OCI-LY7 (cell line): ENCODE measurements around the gene PAX7. TPM values are rescaled to one million over a fixed set of nuclear protein-coding genes. Genes with fewer than 3 reads are reported as not detected.
"Not testable (repeated sequence)": the region's sequence is repeated elsewhere in the genome, so short reads cannot be mapped to it uniquely, and the experiment has no call there.

ENCODE experiments used
- BruUV-seq: library from RNA; stranded (reverse); fragments of 400-500 nt; replicated peaks from 2 replicates; lab custom pipeline; 2021; lab: Mats Ljungman, UMichigan
- CTCF ChIA-PET: fragments of 300-600 bp; sonication (Branson Sonifier 250); formaldehyde crosslinking; loops from one replicate; lab custom pipeline; 2022; ENCODE audit warnings: antibody characterized with exemption; ENCODE audit not compliant: unreplicated experiment; lab: Charles Lee
- POLR2A ChIA-PET: fragments of 300-600 bp; sonication (Branson Sonifier 250); formaldehyde crosslinking; loops from one replicate; lab custom pipeline; 2022; ENCODE audit warnings: antibody characterized with exemption; lab: Charles Lee
- DNase-seq: peaks from one replicate; pipeline ENCODE4 v3.0.0-alpha.2; 2015; ENCODE audit warnings: low spot score
- H2AFZ ChIP-seq: fragments of 200-600 bp; sonication (generic), shearing (Covaris generic); 2 replicates; pipeline ENCODE4 v1.6.1; 2014; ENCODE audit warnings: mild to moderate bottlenecking, antibody characterized with exemption, low read length, moderate library complexity
- H3K27ac ChIP-seq: fragments of 200-600 bp; sonication (generic); 2 replicates; pipeline ENCODE4 v1.5.1; 2014; ENCODE audit warnings: mixed run types, low read depth, mild to moderate bottlenecking, moderate library complexity, low read length, inconsistent platforms; ENCODE audit not compliant: poor library complexity, severe bottlenecking
- H3K36me3 ChIP-seq: fragments of 200-600 bp; sonication (generic); 2 replicates; pipeline ENCODE4 v1.6.1; 2014; ENCODE audit warnings: mild to moderate bottlenecking, antibody characterized with exemption, low read length, moderate library complexity, mixed read lengths; ENCODE audit not compliant: insufficient read depth
- H3K4me1 ChIP-seq: fragments of 200-600 bp; sonication (generic); 2 replicates; pipeline ENCODE4 v1.5.1; 2014; ENCODE audit warnings: mild to moderate bottlenecking, low read length; ENCODE audit not compliant: insufficient read depth, poor library complexity, severe bottlenecking
- H3K4me2 ChIP-seq: fragments of 200-600 bp; sonication (generic); 2 replicates; pipeline ENCODE4 v1.6.1; 2014; ENCODE audit warnings: mild to moderate bottlenecking, low read length
- H3K4me3 ChIP-seq: fragments of 200-600 bp; sonication (generic); 2 replicates; pipeline ENCODE4 v1.5.1; 2014; ENCODE audit warnings: mild to moderate bottlenecking, low read depth, low read length; ENCODE audit not compliant: poor library complexity, severe bottlenecking
- H3K79me2 ChIP-seq: fragments of 200-600 bp; sonication (generic); 2 replicates; pipeline ENCODE4 v1.6.1; 2016; ENCODE audit warnings: low read depth, mild to moderate bottlenecking, low read length, moderate library complexity, mixed read lengths; ENCODE audit not compliant: insufficient read depth
- H3K9me2 ChIP-seq: fragments of 200-600 bp; sonication (generic); 2 replicates; pipeline ENCODE4 v1.6.1; 2016; ENCODE audit warnings: mild to moderate bottlenecking, low read length, mixed read lengths; ENCODE audit not compliant: insufficient read depth
- H3K9me3 ChIP-seq: fragments of 200-600 bp; sonication (generic); 2 replicates; pipeline ENCODE4 v1.6.1; 2014; ENCODE audit warnings: mild to moderate bottlenecking, mixed run types, low read length, mixed read lengths
- H4K20me1 ChIP-seq: fragments of 200-600 bp; sonication (generic); 2 replicates; pipeline ENCODE4 v1.6.1; 2014; ENCODE audit warnings: mild to moderate bottlenecking, antibody characterized with exemption, low read length, moderate library complexity, mixed read lengths; ENCODE audit not compliant: insufficient read depth
- EZH2phosphoT487 ChIP-seq: fragments of 200-600 bp; sonication (generic); IDR thresholded peaks from 2 replicates; pipeline ENCODE4 v1.6.1; 2018; ENCODE audit warnings: low read depth, borderline replicate concordance, mild to moderate bottlenecking, mixed run types, antibody characterized with exemption, low read length, moderate library complexity, mixed read lengths
- intact Hi-C: fragments of 100-400 bp; cut with micrococcal nuclease; formaldehyde crosslinking; loops from one replicate; pipeline ENCODE4 v1.10.0; 2022; ENCODE audit not compliant: unreplicated experiment
- total RNA-seq, 2 experiments: library from RNA; depleted of rRNA in 1 of 2; stranded (reverse); fragments of >200 nt in 1 of 2; shearing (Covaris generic) in 1 of 2; gene quantifications; 2 replicates each; pipeline ENCODE4 v1.2.3, GENCODE V29; 2014 to 2022
- TF ChIP-seq, protein P1 (sequence below): fragments of 200-600 bp; sonication (generic); conservative IDR thresholded peaks from 2 replicates; pipeline ENCODE4 v1.5.1; 2014; ENCODE audit warnings: mild to moderate bottlenecking, antibody characterized with exemption, low read length, moderate library complexity, mixed read lengths

PAX7 gene
- total RNA-seq, 2 experiments from 2014 or later: not detected

DNA sequence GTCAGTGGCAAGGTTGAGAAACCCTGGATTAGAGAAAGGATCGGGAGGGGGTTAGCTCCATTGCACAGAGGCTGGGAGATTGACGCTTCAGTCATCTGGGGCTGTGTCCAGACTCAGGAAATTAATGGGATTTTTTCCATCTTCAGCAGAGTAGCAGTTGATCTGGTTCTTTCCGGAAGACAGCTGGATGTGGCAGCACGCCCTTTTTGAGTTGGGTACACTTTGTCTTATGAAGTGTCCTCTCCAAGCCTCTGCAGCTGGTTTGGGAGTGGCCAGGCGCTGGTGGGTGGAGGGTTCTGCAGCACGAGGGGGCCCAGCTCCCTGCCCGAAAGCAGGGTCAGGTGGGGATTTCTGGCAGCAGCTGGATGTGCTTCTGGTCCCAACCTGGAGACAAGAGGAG lies 133.7 kb downstream of the PAX7 start:
- H3K36me3 ChIP-seq: no peaks in the 10 kb centered on the region
- H3K79me2 ChIP-seq: no peaks in the 10 kb centered on the region
- TF ChIP-seq, protein P1, sequence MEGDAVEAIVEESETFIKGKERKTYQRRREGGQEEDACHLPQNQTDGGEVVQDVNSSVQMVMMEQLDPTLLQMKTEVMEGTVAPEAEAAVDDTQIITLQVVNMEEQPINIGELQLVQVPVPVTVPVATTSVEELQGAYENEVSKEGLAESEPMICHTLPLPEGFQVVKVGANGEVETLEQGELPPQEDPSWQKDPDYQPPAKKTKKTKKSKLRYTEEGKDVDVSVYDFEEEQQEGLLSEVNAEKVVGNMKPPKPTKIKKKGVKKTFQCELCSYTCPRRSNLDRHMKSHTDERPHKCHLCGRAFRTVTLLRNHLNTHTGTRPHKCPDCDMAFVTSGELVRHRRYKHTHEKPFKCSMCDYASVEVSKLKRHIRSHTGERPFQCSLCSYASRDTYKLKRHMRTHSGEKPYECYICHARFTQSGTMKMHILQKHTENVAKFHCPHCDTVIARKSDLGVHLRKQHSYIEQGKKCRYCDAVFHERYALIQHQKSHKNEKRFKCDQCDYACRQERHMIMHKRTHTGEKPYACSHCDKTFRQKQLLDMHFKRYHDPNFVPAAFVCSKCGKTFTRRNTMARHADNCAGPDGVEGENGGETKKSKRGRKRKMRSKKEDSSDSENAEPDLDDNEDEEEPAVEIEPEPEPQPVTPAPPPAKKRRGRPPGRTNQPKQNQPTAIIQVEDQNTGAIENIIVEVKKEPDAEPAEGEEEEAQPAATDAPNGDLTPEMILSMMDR: no peak
- TF ChIP-seq EZH2phosphoT487: no peak
- no peaks in the 10 kb centered on the region for H3K9me2 ChIP-seq
- intact Hi-C loops: no loop called here
- POLR2A ChIA-PET: no interaction called here
- no peaks in the 10 kb centered on the region for H3K4me1 ChIP-seq
- no peaks in the 10 kb centered on the region for H3K9me3 ChIP-seq
- BruUV-seq: no TSS peak
- no peak overlapping the region for H3K4me2 ChIP-seq
- CTCF ChIA-PET: no interaction called here
- H3K27ac ChIP-seq: no peak overlapping the region
- no peaks in the 10 kb centered on the region for H4K20me1 ChIP-seq
- H2AFZ ChIP-seq: no peak overlapping the region
- DNase-seq: no peak
- H3K4me3 ChIP-seq: no peak overlapping the region

DNA sequence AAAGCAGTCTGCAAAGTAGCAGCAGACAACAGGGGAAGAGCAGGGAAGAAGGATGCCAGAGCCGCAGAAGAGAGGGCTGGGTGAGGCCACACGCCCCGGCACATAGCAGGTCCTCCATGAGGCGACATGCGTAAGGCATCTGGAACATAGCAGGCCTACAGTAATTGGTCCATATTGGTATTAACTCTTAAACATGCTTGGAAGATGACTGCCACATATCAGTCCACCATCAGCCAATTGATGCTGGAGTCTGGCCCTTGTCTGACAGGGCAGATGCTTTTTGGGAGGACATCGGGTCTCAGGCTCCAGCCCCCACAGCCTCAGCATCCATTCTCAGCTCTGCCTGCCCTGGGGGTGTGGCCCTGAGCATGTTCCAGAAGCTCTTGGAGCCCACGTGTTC lies 135.1 kb downstream of the PAX7 start:
- Histone ChIP-seq H3K36me3 (no peaks in the 10 kb centered on the region), H3K9me2 (no peaks in the 10 kb centered on the region), H3K4me3 (no peak overlapping the region), H3K4me1 (no peaks in the 10 kb centered on the region), H3K9me3 (no peaks in the 10 kb centered on the region), H3K79me2 (no peaks in the 10 kb centered on the region), H3K27ac (no peak overlapping the region), H3K4me2 (no peak overlapping the region), H2AFZ (no peak overlapping the region), H4K20me1 (no peaks in the 10 kb centered on the region)
- CTCF ChIA-PET: no interaction called here
- no peak for DNase-seq
- intact Hi-C loops: no loop called here
- no TSS peak for BruUV-seq
- POLR2A ChIA-PET: no interaction called here
- no peak for TF ChIP-seq EZH2phosphoT487
- TF ChIP-seq, protein P1: no peak

DNA sequence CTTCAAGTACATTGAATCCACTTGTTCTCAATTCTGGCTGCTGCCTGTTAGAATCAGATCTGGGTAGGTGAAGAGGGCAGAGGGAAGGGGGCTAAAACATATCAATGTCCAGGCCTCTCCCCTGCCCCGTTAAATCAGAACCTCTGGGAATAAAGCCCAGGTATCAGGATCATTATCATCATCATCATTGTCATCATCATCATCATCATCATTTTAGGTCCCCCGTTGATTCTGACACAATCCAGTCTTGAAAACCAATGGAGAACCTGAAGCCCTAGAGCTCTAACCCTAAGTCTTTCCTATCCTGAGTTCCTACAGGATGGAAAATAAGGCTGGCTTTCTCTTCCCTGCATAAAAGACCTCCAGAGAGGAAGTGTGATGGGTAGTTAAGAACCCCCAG lies 135.7 kb downstream of the PAX7 start:
- Histone ChIP-seq H3K27ac (no peak overlapping the region), H3K4me1 (no peaks in the 10 kb centered on the region), H3K79me2 (no peaks in the 10 kb centered on the region), H3K36me3 (no peaks in the 10 kb centered on the region), H4K20me1 (no peaks in the 10 kb centered on the region), H3K9me3 (no peaks in the 10 kb centered on the region), H3K4me3 (no peak overlapping the region), H3K4me2 (no peak overlapping the region), H3K9me2 (no peaks in the 10 kb centered on the region), H2AFZ (no peak overlapping the region)
- ChIA-PET POLR2A (no interaction called here), CTCF (no interaction called here)
- no peak for TF ChIP-seq EZH2phosphoT487
- TF ChIP-seq, protein P1: no peak
- intact Hi-C loops: no loop called here
- BruUV-seq: no TSS peak
- no peak for DNase-seq

DNA sequence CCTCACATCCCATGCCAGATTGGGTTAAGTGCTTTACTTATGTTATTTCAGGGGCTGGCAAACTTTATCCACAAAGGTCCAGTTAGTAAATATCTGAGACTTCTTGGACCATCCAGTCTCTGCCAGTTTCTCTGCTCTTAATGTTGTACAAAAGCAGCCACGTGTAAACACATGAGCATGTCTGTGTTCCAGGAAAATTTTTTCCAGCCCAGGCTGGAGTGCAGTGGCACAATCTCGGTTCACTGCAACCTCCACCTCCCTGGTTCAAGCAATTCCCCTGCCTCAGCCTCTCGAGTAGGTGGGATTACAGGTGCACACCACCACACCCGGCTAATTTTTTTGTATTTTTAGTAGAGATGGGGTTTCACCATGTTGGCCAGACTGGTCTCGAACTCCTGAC lies 136.9 kb downstream of the PAX7 start:
- BruUV-seq, CTCF ChIA-PET, H4K20me1 ChIP-seq: not testable (repeated sequence)

More for the DNA sequence above, 136.9 kb downstream of the PAX7 start:
- H3K79me2 ChIP-seq, H3K27ac ChIP-seq, H3K4me1 ChIP-seq, H3K9me3 ChIP-seq, DNase-seq, H3K36me3 ChIP-seq, H3K4me3 ChIP-seq, POLR2A ChIA-PET, intact Hi-C loops, H3K4me2 ChIP-seq, H2AFZ ChIP-seq, H3K9me2 ChIP-seq: not testable (repeated sequence)
